ENCODE measurements around the gene TGFB1I1.
"Not testable (repeated sequence)": the region's sequence is repeated elsewhere in the genome, so short reads cannot be mapped to it uniquely, and the experiment has no call there.

TGFB1I1 gene

DNA sequence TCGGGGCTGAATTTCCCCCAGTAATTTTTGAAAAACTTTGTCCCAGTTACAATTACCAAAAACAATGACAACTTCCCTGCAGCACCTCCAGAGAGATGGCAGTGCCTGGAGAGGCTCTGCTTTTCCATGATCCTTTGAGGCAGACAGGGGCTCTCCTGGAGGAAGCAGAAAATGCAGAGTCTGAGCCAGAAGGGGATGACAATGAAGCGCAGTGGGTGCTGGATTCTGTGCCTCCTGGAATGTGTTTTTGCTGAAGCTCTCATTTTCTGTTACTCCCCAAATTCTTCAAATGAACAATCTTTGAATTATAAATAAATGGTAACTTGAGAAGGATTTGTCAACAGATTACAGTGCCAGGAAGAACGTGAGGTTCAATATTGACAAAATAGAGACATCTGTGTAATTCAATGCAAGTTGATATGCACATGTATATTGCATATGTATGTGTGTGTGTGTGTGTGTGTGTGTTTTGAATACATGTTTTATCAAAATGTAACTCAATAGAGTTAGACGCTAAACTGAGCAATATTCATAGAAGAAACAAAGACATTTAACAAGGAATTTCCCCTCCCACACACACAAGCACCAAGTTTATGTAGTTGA, 45.9 kb downstream of the TGFB1I1 start:
- DNase-seq (ENCODE audit: low spot score): no peak

DNA sequence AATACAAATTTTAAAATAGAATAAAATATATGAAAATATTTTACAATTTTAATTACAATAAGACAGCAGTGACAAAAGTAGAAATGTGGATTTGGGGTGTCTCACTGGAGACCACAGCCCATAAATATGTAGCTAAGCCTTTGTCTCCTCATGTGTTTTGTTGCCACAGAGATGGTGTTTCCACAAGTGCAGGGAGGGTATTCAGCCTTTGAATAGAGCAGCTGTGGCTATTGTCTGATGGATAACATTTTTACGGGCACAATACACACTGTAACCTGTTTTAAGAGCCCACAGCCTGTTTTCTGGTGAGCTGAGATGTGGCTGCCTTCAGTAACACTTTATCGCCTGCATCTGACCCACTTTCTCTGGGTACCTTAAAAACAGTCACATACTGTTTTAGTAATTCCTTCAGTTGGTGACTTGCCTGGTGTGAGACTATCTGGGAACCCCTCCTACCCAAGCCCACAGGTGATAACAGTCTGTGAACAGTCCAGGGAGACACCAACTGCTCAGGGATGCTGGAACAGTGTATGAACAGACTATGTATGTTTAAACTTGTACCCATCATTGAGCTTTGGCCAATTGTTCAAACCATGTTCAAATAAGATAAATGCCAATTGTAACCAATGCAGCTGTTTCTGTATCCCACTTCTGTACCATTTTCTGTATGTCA, 47.9 kb downstream of the TGFB1I1 start:
- no peak for DNase-seq (ENCODE audit: low spot score)

DNA sequence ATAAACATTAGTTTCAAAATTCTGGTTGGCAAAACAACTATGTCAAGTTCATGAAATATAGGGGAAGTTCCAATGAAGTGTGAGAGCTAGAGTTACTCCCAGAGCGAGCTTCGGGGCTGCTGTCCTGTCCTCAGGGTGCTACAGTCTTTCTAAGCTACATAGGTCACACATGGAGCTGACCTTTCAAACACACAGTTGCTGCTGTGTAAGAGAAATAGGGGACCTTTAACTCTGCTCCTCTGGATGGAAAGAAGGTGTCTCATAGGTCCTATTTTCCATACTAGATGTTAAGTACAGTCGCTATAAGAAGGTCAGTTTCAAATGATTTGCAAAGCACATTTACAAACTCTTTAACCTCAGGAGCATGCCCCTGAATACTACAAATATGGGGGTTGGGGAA, 49.4 kb downstream of the TGFB1I1 start:
- no peak for DNase-seq (ENCODE audit: low spot score)

DNA sequence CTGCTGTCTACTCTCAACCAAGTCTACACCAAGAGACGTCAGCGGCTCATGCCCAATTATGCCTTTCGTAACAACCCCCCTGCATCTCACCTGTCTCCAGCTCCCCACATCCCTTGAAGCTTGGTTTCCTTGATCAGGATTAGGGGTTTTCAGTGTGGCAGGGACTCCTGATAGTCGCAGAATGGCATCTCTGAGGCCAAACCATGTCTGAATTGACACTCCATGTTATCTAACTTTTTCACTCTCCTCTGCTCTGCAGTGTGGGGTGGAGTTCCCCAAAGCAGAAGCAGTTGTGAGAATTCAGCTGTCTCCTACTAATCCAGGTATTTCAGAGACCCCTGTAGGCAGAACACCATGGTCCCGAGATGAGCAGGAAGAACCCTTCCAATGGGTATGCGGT, 50.1 kb downstream of the TGFB1I1 start:
- DNase-seq (ENCODE audit: low spot score): no peak

DNA sequence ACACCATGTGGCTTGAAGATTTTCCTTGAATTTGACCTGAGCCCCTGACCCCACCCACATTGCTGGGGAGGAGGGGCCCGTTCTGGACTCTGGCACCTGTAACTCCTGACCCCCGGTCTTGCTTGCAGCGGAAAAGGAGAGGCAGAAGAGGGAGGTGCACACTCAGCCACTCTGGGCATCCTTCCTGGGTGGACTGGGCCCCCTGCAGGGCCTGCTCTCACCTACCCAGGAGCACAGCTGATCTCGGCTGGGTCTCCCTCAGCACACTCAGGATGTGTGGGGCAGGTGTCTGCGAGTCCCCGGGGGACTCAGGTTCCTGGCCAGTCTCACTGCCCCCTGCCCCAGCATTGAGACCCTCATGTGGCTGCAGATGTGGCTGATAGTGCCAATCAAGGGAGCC, 51.8 kb downstream of the TGFB1I1 start:
- not testable (repeated sequence) for DNase-seq (ENCODE audit: low spot score)

DNA sequence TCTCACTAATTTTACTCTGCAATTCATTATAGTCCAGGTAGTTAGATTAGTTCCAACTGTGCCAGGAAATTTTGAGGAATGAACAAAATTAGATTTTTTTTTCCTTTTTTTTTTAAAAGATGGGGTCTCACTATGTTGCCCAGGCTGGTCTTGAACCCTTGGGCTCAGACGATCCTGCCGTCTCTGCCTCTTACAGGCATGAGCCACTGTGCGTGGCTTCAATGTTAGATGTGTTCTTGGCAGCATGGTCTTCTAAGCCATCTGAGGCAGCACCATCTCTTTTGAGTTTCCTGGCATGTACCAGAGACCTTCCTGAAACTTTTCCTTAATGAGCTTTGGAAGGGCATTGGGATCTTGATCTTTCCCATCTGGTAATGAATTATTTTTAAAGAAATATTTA, 53.2 kb downstream of the TGFB1I1 start:
- DNase-seq (ENCODE audit: low spot score): no peak

All from germinal center (tissue), 1 donor.